NCI-H748 (cell line): ENCODE measurements around the gene DHX57.

ENCODE experiments used
- DNase-seq: peaks from one replicate; lab custom pipeline; 2025; ENCODE audit not compliant: unreplicated experiment; lab: John Stamatoyannopoulos, UW

DHX57 gene

GRCh38 chr2:38754506-38754905 lies 121.2 kb downstream of the DHX57 start:
- DNase-seq: no peak

- DNase-seq: no peak
Measured at GRCh38 chr2:38754049-38754448, 121.7 kb downstream of the DHX57 start.

- peak; percentile 21 for DNase-seq
Measured at GRCh38 chr2:38751596-38752410, 123.9 kb downstream of the DHX57 start.

- DNase-seq: peak; percentile 98
Measured at GRCh38 chr2:38750891-38751595, 124.7 kb downstream of the DHX57 start, which contains the start of gene SRSF7. SRSF7 (minus strand) TSS chr2:38751361; CDS start chr2:38751256, 105 bp downstream.

DNA sequence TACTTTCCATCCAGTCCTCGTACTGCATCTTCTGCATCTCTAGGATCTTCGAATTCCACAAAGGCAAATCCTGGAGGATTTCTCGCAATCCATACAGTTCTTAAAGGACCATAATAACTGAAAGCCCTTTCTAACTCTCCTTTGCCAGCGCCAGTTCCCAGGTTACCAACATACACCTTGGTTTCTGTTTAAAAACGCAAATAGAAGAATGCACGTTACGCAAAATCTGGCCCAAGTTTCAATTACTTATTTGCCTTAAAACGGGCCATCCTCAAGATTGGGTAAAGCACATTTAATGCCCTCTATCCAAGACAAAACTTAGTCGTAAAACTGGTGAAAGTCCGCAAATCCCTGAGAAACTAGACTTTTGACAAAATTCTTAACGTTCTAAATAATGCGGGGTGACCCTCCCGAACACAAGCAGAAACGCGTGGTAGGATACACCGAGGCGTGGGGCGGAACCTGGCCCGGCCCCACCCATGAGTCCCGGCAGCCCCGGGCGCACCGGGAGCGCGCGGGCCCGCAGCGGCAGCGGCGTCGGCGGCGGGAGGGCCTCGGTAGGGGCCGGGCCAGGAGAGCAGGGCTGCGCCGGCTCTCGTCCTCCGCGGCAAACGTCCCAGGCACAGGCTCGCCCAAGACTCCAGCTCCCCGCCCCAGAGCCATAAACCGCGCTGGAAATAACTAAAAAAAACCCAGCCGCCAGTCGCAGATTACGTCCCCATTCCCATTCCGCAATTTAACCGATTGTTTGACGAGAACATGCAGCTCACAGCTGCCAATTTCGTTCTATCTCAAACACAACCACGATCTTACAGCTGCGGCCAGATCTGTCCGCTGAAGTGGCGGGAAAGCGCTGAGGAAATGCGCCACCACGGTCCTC lies 125.5 kb downstream of the DHX57 start:
- peak; percentile 48 for DNase-seq

DNA sequence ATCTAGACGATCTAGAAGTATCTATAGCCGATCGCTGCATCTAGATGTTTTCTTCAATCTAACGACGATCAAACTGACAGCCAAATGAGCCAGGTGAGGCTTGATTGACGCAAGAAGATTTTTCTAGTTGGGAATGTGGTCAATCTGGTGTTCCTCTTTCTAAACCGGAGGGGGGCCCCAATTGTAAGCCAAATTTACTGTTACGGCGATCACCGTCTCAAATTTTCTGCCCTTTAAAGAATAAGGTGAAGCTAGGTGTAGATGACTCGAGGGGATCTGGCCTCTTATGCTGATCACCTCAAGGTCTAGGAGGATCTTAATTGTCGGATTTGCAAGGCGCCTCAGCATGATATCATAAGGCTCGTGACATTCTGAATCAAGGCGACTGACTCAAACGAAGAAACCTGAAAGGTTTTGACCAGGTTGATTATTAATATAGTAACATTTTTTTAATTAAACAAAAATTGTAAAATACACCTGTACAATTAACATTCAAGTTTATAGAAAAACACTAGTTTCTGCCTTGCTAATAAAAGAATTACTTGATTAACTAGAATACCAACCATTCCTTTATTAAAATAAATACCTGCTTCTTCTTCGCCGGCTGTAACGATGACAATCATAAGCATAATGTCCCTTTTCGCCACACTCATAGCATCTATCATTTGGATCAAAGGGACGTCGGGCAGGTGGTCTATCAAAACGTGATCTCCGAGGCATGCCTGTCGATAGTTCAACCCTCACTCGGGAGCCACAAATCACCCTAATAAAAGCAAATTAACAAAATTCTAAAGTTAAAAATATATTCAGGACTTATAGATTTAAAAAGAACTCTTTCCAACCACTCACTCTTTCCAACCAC lies 126.6 kb downstream of the DHX57 start:
- DNase-seq: no peak

GRCh38 chr2:38748391-38748790 lies 127.3 kb downstream of the DHX57 start:
- DNase-seq: no peak

- no peak for DNase-seq
Measured at GRCh38 chr2:38747819-38748218, 127.9 kb downstream of the DHX57 start.
